ENCODE results near the gene KLC1. TPM values are rescaled to one million over a fixed set of nuclear protein-coding genes. Genes with fewer than 3 reads are reported as not detected.

KLC1 gene
- total and polyA plus RNA-seq, 10 of the 15 experiments (the other 5 are each of a cell fraction or from before 2014, with no cell fraction given): 5.5 to 137 (median 76.1) TPM

DNA sequence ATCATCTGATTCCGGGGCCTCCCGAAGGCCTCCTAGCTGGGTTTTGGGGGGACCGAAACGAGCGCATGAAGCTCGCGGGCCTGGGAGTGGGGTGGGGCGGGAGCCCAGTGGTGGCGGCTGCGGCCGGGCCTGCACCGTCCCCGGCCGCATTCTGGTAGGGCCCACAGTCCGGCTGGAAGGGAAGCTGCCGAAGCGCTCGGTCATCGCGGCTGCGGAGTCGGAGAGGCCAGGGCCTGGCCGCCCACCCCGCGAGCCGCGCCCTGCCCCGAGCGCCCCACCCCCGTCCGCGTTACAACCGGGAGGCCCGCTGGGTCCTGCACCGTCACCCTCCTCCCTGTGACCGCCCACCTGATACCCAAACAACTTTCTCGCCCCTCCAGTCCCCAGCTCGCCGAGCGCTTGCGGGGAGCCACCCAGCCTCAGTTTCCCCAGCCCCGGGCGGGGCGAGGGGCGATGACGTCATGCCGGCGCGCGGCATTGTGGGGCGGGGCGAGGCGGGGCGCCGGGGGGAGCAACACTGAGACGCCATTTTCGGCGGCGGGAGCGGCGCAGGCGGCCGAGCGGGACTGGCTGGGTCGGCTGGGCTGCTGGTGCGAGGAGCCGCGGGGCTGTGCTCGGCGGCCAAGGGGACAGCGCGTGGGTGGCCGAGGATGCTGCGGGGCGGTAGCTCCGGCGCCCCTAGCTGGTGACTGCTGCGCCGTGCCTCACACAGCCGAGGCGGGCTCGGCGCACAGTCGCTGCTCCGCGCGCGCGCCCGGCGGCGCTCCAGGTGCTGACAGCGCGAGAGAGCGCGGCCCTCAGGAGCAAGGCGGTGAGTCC lies at the start of gene KLC1 (continued):
- TF ChIP-seq SRF (IDR thresholded peaks at IDR 0.05; ENCODE audit: low read depth in 2 of 2, low read length in 2 of 2) (peak in 1 of 2 experiments; percentile 52; a peak in 1 of 4 replicates), JUND (IDR thresholded peaks at IDR 0.05; ENCODE audit: low read depth, low read length) (peak; percentile 94), CREB1 (IDR thresholded peaks at IDR 0.05; ENCODE audit: low read depth) (peak; percentile 96), ZNF24 (IDR thresholded peaks at IDR 0.05) (peak; percentile 21; the same call in 1 of the 2 replicates), CHD1 (IDR thresholded peaks at IDR 0.05; ENCODE audit: low read depth, low read length) (no peak), CBFB (IDR thresholded peaks at IDR 0.05; ENCODE audit: low read depth) (no peak), GATAD2B (conservative IDR thresholded peaks at IDR 0.05; ENCODE audit: low read depth) (peak; percentile 53), NFYB (IDR thresholded peaks at IDR 0.05; ENCODE audit: insufficient read depth, low read depth, low read length) (no peak)
- TF ChIP-seq, protein P1, sequence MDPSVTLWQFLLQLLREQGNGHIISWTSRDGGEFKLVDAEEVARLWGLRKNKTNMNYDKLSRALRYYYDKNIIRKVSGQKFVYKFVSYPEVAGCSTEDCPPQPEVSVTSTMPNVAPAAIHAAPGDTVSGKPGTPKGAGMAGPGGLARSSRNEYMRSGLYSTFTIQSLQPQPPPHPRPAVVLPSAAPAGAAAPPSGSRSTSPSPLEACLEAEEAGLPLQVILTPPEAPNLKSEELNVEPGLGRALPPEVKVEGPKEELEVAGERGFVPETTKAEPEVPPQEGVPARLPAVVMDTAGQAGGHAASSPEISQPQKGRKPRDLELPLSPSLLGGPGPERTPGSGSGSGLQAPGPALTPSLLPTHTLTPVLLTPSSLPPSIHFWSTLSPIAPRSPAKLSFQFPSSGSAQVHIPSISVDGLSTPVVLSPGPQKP (IDR thresholded peaks at IDR 0.05; ENCODE audit: low read depth, low read length): no peak

- no peak overlapping the region for H3K4me3 ChIP-seq
- FAIRE-seq (no peak), DNase-seq (ENCODE audit: low read depth, low spot score) (no peak), ATAC-seq (no peak)
- 94% methylated on average over 11 of the region's 11 CpGs for WGBS (ENCODE audit: insufficient coverage, insufficient replicate concordance, low lambda C conversion rate, missing lambda C conversion rate)
- ChIA-PET RAD21 (ENCODE audit: unreplicated experiment) (no interaction called here), CTCF (no interaction called here), POLR2A (interaction anchor here (0.6 kb wide), 1 partner anchor 82 kb away, joined by 7 read pairs; no protein-coding TSS in a partner anchor), SMC1A (ENCODE audit: uncharacterized antibody, unreplicated experiment) (no interaction called here)
- no peaks in the 10 kb centered on the region for H3K27me3 ChIP-seq (replicated peaks in 1 of 2; ENCODE audit: control insufficient read depth in 2 of 2, insufficient read depth in 2 of 2, low read length in 1 of 2)
- H3K4me1 ChIP-seq (ENCODE audit: control insufficient read depth, insufficient read depth, low read length): no peaks in the 10 kb centered on the region
- no peak overlapping the region for H3K9ac ChIP-seq (ENCODE audit: control insufficient read depth, insufficient read depth, low read length)
- in situ Hi-C loops (cut with MboI) (no loop called here), intact Hi-C loops (cut with micrococcal nuclease; ENCODE audit: unreplicated experiment) (no loop called here)
- no peak overlapping the region for H2AFZ ChIP-seq (ENCODE audit: control insufficient read depth, low read depth, low read length)
- H3K27ac ChIP-seq (ENCODE audit: control insufficient read depth, insufficient read depth): no peak overlapping the region
- H3K4me2 ChIP-seq (ENCODE audit: control insufficient read depth, insufficient read depth): no peak overlapping the region
- no TSS peak for BruUV-seq (replicated peaks)
- H3K79me2 ChIP-seq (ENCODE audit: control insufficient read depth, insufficient read depth, low read length): no peaks in the 10 kb centered on the region
- peaks cover 3 to 7% of the 10 kb centered on the region in 2 experiments; a peak in 3 of 4 replicates for H3K36me3 ChIP-seq (ENCODE audit: control insufficient read depth in 2 of 2, insufficient read depth in 2 of 2, low read length in 1 of 2)
- H3K9me3 ChIP-seq (replicated peaks; ENCODE audit: control insufficient read depth, insufficient read depth, low read length): no peaks in the 10 kb centered on the region
- no peaks in the 10 kb centered on the region for H4K20me1 ChIP-seq (ENCODE audit: control insufficient read depth, insufficient read depth)
- TF ChIP-seq TAF1 (IDR thresholded peaks at IDR 0.05; ENCODE audit: borderline replicate concordance, low read depth, low read length): no peak
- no peak for TF ChIP-seq MEF2A (IDR thresholded peaks at IDR 0.05; ENCODE audit: insufficient read depth, low read depth, low read length)
- no peak for TF ChIP-seq JUND (IDR thresholded peaks at IDR 0.05; ENCODE audit: low read depth, low read length)
- no peak for TF ChIP-seq IRF5 (IDR thresholded peaks at IDR 0.05; ENCODE audit: borderline replicate concordance)
- no peak for TF ChIP-seq IRF3 (IDR thresholded peaks at IDR 0.05)
- TF ChIP-seq, protein P2, sequence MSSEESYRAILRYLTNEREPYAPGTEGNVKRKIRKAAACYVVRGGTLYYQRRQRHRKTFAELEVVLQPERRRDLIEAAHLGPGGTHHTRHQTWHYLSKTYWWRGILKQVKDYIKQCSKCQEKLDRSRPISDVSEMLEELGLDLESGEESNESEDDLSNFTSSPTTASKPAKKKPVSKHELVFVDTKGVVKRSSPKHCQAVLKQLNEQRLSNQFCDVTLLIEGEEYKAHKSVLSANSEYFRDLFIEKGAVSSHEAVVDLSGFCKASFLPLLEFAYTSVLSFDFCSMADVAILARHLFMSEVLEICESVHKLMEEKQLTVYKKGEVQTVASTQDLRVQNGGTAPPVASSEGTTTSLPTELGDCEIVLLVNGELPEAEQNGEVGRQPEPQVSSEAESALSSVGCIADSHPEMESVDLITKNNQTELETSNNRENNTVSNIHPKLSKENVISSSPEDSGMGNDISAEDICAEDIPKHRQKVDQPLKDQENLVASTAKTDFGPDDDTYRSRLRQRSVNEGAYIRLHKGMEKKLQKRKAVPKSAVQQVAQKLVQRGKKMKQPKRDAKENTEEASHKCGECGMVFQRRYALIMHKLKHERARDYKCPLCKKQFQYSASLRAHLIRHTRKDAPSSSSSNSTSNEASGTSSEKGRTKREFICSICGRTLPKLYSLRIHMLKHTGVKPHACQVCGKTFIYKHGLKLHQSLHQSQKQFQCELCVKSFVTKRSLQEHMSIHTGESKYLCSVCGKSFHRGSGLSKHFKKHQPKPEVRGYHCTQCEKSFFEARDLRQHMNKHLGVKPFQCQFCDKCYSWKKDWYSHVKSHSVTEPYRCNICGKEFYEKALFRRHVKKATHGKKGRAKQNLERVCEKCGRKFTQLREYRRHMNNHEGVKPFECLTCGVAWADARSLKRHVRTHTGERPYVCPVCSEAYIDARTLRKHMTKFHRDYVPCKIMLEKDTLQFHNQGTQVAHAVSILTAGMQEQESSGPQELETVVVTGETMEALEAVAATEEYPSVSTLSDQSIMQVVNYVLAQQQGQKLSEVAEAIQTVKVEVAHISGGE (CRISPR knock-in tag; IDR thresholded peaks at IDR 0.05): no peak
Observed at GRCh38 chr14:103581206-103581605, 47.8 kb upstream of the KLC1 start.

All from GM12878 (cell line).